ENCODE data around the gene CRKL.
"Not testable (repeated sequence)": the region's sequence is repeated elsewhere in the genome, so short reads cannot be mapped to it uniquely, and the experiment has no call there.

The CRKL gene

GRCh38 chr22:20889025-20889704 is 28.0 kb upstream of the CRKL start:
- Mint-ChIP-seq H3K9me3 (no peaks in the 10 kb centered on the region), H3K27ac (no peak overlapping the region)

GRCh38 chr22:20889904-20890540 is 27.2 kb upstream of the CRKL start:
- Mint-ChIP-seq H3K9me3 (no peaks in the 10 kb centered on the region), H3K27ac (no peak overlapping the region), H3K4me1 (ENCODE audit: low read depth) (no peaks in the 10 kb centered on the region), H3K27me3 (no peaks in the 10 kb centered on the region), H3K4me3 (no peak overlapping the region), H3K36me3 (ENCODE audit: low read depth) (peaks cover 16% of the 10 kb centered on the region)

More at GRCh38 chr22:20889025-20889704, 28.0 kb upstream of the CRKL start:
- Mint-ChIP-seq H3K4me1 (ENCODE audit: low read depth) (no peaks in the 10 kb centered on the region), H3K27me3 (no peaks in the 10 kb centered on the region), H3K36me3 (ENCODE audit: low read depth) (peaks cover 20% of the 10 kb centered on the region), H3K4me3 (no peak overlapping the region)

GRCh38 chr22:20890975-20891374 is 26.2 kb upstream of the CRKL start:
- Mint-ChIP-seq H3K27ac (no peak overlapping the region), H3K4me3 (no peak overlapping the region), H3K36me3 (ENCODE audit: low read depth) (peaks cover 16% of the 10 kb centered on the region), H3K27me3 (no peaks in the 10 kb centered on the region), H3K9me3 (no peaks in the 10 kb centered on the region), H3K4me1 (ENCODE audit: low read depth) (no peaks in the 10 kb centered on the region)

GRCh38 chr22:20897737-20898136 is 19.5 kb upstream of the CRKL start:
- not testable (repeated sequence) for H3K36me3 Mint-ChIP-seq (ENCODE audit: low read depth); H3K27ac Mint-ChIP-seq; H3K4me3 Mint-ChIP-seq; H3K27me3 Mint-ChIP-seq; H3K9me3 Mint-ChIP-seq; H3K4me1 Mint-ChIP-seq (ENCODE audit: low read depth)

- no peaks in the 10 kb centered on the region for H3K36me3 Mint-ChIP-seq (ENCODE audit: low read depth)
- no peaks in the 10 kb centered on the region for H3K4me1 Mint-ChIP-seq (ENCODE audit: low read depth)
- H3K9me3 Mint-ChIP-seq: no peaks in the 10 kb centered on the region
- H3K27me3 Mint-ChIP-seq: peaks cover under 1% of the 10 kb centered on the region
- H3K27ac Mint-ChIP-seq: no peak overlapping the region
- H3K4me3 Mint-ChIP-seq: no peak overlapping the region
Observed at GRCh38 chr22:20899827-20900423, 17.3 kb upstream of the CRKL start.

- not testable (repeated sequence) for H3K27ac Mint-ChIP-seq; H3K36me3 Mint-ChIP-seq (ENCODE audit: low read depth); H3K9me3 Mint-ChIP-seq; H3K4me1 Mint-ChIP-seq (ENCODE audit: low read depth); H3K27me3 Mint-ChIP-seq; H3K4me3 Mint-ChIP-seq
Observed at GRCh38 chr22:20901093-20902033, 15.8 kb upstream of the CRKL start.

GRCh38 chr22:20903093-20903492 is 14.1 kb upstream of the CRKL start:
- Mint-ChIP-seq H3K9me3 (no peaks in the 10 kb centered on the region), H3K36me3 (ENCODE audit: low read depth) (no peaks in the 10 kb centered on the region), H3K4me3 (no peak overlapping the region), H3K27me3 (peaks cover 5% of the 10 kb centered on the region), H3K27ac (no peak overlapping the region), H3K4me1 (ENCODE audit: low read depth) (no peaks in the 10 kb centered on the region)

- H3K4me3 Mint-ChIP-seq: no peak overlapping the region
- H3K36me3 Mint-ChIP-seq (ENCODE audit: low read depth): no peaks in the 10 kb centered on the region
- no peak overlapping the region for H3K27ac Mint-ChIP-seq
- H3K4me1 Mint-ChIP-seq (ENCODE audit: low read depth): no peaks in the 10 kb centered on the region
- no peaks in the 10 kb centered on the region for H3K9me3 Mint-ChIP-seq
- H3K27me3 Mint-ChIP-seq: peaks cover 5% of the 10 kb centered on the region
Observed at GRCh38 chr22:20904008-20904979, 12.9 kb upstream of the CRKL start.

- Mint-ChIP-seq H3K9me3 (no peaks in the 10 kb centered on the region), H3K4me1 (ENCODE audit: low read depth) (peaks cover 1% of the 10 kb centered on the region), H3K27ac (no peak overlapping the region), H3K27me3 (peaks cover 5% of the 10 kb centered on the region), H3K36me3 (ENCODE audit: low read depth) (no peaks in the 10 kb centered on the region), H3K4me3 (no peak overlapping the region)
Observed at GRCh38 chr22:20904980-20905355, 12.2 kb upstream of the CRKL start.

- Mint-ChIP-seq H3K27ac (no peak overlapping the region), H3K9me3 (no peaks in the 10 kb centered on the region), H3K4me3 (no peak overlapping the region), H3K36me3 (ENCODE audit: low read depth) (no peaks in the 10 kb centered on the region), H3K27me3 (peaks cover 5% of the 10 kb centered on the region), H3K4me1 (ENCODE audit: low read depth) (peaks cover 7% of the 10 kb centered on the region)
Observed at GRCh38 chr22:20905415-20906386, 11.5 kb upstream of the CRKL start.

- Mint-ChIP-seq H3K9me3 (no peaks in the 10 kb centered on the region), H3K4me3 (no peak overlapping the region), H3K4me1 (ENCODE audit: low read depth) (peaks cover 7% of the 10 kb centered on the region), H3K27ac (no peak overlapping the region), H3K36me3 (ENCODE audit: low read depth) (no peaks in the 10 kb centered on the region), H3K27me3 (peaks cover 5% of the 10 kb centered on the region)
Observed at GRCh38 chr22:20906387-20906767, 10.8 kb upstream of the CRKL start.

GRCh38 chr22:20908717-20909116 is 8.5 kb upstream of the CRKL start:
- not testable (repeated sequence) for H3K27ac Mint-ChIP-seq; H3K9me3 Mint-ChIP-seq; H3K4me1 Mint-ChIP-seq (ENCODE audit: low read depth); H3K36me3 Mint-ChIP-seq (ENCODE audit: low read depth); H3K27me3 Mint-ChIP-seq; H3K4me3 Mint-ChIP-seq

GRCh38 chr22:20909543-20910303 is 7.5 kb upstream of the CRKL start:
- H3K27ac Mint-ChIP-seq: no peak overlapping the region
- H3K4me3 Mint-ChIP-seq: no peak overlapping the region
- no peaks in the 10 kb centered on the region for H3K9me3 Mint-ChIP-seq
- peaks cover 7% of the 10 kb centered on the region for H3K4me1 Mint-ChIP-seq (ENCODE audit: low read depth)
- H3K27me3 Mint-ChIP-seq: peaks cover 5% of the 10 kb centered on the region
- H3K36me3 Mint-ChIP-seq (ENCODE audit: low read depth): no peaks in the 10 kb centered on the region

All from stimulated activated naive CD8-positive, alpha-beta T cell treated with anti-CD3 and anti-CD28 coated beads, Interleukin-15, Interleukin-2, amounts not matched to agents 100 ng/mL and 50 ng/mL, for 24 hours (primary cell).